KG1 (cell line): Measurements from ENCODE around the gene CPLX3.

Experiments
- DNase-seq: peaks from one replicate; lab custom pipeline; 2025; lab: John Stamatoyannopoulos, UW

Gene CPLX3

DNA sequence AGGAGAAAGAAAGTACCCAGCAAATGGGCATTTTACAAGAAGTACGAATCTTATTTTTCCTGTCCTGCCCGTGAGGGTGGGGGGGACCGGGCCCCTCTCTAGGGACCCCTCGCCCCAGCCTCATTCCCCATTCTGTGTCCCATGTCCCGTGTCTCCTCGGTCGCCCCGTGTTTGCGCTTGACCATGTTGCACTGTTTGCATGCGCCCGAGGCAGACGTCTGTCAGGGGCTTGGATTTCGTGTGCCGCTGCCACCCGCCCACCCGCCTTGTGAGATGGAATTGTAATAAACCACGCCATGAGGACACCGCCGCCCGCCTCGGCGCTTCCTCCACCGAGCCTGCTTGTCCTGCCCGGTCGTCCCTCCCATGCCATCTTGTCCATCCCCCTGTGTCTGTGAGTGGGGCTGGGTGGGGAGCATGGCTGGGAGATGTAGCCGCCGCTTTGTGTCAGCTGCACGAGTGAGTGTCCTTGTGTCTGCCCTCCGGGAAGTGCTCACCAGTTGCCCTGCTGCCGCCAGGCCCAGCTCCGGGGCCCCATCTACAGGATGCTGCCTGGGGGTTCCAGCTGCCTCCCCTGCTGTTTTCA, 23.5 kb upstream of the CPLX3 start:
- DNase-seq: no peak

DNA sequence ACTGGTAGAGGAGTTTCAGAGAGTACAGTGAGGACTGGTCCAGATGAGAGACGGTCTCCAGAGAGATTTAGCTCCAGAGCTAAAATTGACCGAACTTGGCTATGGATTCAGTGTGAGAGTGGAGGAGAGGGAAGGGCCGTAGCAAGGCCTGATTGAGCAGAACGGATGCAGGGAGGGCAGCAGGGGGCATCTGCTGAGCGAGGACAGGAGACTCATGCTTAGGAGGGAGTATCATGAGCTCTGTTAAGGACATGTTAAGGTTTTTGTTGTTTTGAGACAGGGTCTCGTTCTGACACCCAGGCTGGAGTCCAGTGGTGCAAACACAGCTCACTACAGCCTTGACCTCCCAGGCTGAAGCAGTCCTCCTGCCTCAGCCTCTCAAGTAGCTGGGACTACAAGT, 21.5 kb upstream of the CPLX3 start:
- no peak for DNase-seq

DNA sequence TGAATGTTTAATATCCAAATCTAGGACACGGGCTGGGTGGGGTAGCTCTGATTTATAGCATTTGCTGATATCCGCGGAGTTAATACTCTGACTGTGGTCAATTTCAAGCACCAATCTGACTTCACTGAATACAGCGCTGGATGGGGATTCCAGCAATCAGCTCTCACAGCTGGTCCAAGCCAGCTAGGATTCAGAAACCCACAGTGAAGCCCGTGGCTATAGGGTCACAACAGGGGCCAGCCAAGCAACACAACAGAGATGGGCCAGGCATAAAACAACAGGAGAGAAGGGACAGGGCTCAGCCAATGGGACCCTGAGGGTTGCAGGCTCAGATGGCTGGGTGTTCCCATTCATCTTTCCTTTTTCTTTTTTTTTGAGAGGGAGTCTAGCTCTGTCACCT, 19.1 kb upstream of the CPLX3 start:
- DNase-seq: no peak

DNA sequence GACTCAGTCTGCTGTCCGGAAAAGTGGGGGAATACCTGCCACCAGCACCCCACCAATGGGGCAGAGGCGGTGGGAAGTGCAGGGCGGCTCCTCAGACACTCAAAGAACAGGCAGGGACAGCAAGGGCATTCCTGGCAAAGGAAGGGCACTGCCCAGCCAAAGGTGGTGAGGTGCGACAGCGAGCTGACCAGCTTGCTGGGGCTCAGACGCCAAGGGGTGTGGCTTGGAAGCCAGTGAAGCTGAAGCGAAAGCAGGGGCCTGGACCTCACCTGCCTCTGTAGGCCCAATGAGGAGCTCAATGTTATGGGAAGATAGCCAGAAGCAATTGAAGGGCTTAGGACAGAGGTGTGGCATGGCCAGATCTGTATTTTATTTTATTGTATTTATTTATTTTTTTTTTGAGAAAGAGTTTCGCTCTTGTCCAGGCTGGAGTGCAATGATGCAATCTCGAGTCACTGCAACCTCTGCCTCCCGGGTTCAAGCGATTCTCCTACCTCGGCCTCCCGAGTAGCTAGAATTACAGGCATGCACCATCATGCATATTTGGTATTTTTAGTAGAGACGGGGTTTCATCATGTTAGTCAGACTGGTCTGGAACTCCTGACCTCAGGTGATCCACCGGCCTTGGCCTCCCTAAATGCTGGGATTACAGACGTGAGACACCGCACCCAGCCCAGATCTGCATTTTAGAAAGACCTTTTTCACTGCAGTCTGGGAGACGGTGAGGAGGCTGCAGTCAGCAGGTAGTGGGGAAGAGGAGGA, 18.2 kb upstream of the CPLX3 start:
- DNase-seq: no peak

DNA sequence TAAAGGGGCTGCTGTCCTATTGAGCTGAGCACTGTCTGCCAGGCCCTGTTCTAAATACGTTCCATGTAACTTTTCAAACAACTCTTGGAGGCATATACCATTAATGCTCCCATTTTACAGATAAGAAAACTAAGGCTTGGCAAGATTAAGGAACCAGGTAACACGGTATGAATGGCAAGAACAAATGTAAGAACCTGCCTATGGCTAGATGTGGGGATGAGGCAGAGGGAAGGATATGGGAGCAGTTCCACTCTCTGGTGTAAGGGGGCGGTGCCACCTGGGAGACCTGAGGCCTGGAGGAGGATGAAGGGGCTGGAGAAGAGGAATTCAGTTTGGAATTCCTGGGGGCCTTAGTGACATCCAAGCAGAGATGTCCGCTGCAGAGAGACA, 17.6 kb upstream of the CPLX3 start:
- DNase-seq: no peak

DNA sequence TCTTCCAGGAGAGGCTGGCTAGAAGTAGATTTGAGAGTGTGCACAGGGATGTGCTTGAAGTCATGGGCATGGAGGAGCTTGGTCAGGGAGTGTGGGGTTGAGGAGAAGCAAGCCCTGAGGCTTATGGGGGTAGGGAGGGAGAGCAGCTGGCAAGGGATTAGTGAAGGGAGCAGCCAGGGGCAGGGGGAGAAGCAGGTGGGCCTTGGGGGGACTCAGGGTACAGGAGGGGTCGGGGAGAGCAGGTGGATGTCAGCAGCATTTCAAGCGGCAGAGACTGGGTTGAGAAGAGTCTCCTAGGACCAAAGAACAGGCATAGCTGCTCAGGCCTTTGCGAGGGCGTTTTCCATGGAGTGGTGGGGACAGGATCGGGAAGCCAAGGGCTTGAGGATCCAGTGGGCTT, 17.2 kb upstream of the CPLX3 start:
- DNase-seq: no peak

DNA sequence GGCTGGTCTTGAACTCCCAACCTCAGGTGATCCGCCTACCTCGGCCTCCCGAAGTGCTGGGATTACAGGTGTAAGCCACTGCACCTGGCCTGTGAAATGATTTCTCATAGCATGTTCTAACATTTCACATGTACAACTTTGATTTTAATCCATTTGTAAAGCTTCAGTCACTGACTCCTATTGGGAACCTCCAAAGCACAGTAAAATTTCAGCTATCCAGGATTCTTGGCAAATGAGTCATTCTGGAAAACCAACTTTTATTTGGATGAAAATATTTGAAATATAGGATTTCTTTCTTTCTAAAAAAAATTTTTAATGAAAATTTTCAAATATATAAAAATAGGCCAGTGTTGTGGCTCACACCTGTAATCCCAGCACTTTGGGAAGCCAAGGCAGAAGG, 16.5 kb upstream of the CPLX3 start:
- DNase-seq: no peak

DNA sequence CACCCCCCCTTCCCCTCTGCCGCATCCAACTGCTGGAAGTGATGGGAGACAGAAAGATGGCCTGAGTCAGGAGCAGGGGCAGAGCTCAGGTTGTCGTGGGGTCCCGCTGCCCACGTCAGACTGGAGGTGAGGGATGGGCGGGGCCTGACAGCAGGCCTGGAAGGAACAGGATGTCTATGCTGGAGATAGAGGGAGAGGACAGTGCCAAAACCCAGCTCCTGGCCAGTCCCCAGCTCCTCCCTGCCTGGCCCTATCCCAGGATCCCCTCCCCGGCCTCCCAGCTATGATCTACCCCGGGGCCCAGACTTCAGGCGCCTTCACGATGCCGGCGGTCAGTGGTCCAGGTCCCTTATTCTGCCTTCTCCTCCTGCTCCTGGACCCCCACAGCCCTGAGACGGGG, 13.9 kb upstream of the CPLX3 start, which contains the start of gene LMAN1L:
Gene LMAN1L (plus strand): TSS at position 303 of the 400 bp plus-strand sequence. CDS start 20 bp downstream, at position 323.
- DNase-seq: no peak

DNA sequence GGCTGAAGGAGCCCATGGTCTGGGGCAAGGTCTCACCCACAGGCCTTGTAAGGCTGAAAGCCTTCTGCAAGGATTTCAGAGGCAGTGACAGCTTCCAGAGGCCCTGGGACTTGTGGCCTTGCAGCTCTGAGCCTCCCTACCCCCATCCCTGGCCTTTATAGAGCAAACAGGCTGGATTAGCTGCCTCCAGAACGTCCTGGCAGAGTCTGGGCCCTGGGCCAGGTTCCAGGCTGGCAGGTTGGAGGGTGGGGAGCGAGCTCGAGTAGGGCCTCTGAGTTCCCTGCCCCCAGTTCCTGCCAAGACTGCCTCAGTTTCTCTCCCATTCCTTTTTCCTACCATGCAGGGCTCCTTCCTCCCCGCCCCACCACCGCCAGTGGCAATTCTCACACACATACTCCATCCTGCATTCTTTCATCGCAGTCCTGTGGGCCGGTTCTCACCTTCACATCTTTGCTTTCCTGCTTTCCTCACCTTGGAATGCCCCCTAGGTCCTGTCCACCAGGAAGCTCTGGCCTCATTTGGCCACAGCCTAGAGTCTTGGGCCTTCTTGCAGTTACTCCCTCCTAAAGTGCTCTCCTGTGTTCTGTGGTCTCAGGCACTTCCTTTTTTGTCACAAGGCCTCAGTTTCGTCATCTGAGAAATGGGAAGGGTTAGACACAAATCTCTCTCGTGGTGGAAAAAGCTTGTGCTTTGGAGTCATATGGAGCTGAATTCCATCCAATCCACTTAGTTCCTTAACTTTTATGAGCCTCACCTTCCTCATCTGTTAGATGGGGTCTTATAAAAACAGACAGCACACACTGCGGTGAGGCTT, 11.1 kb upstream of the CPLX3 start:
- no peak for DNase-seq

DNA sequence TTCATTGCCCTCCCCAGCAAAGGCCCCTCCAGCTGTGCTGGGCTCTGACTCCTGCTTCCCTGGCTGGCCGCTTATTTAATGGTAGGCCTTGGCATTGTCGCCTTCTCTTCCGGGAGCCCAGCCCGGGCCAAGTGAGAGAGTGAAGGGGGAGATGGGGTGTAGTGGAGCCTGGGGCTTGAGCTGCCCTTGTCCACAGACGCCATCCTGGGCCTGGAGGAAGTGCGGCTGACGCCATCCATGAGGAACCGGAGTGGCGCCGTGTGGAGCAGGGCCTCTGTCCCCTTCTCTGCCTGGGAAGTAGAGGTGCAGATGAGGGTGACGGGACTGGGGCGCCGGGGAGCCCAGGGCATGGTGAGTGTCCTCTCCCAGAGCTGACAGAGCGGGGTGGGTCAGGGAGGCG, 10.5 kb upstream of the CPLX3 start:
- DNase-seq: no peak

DNA sequence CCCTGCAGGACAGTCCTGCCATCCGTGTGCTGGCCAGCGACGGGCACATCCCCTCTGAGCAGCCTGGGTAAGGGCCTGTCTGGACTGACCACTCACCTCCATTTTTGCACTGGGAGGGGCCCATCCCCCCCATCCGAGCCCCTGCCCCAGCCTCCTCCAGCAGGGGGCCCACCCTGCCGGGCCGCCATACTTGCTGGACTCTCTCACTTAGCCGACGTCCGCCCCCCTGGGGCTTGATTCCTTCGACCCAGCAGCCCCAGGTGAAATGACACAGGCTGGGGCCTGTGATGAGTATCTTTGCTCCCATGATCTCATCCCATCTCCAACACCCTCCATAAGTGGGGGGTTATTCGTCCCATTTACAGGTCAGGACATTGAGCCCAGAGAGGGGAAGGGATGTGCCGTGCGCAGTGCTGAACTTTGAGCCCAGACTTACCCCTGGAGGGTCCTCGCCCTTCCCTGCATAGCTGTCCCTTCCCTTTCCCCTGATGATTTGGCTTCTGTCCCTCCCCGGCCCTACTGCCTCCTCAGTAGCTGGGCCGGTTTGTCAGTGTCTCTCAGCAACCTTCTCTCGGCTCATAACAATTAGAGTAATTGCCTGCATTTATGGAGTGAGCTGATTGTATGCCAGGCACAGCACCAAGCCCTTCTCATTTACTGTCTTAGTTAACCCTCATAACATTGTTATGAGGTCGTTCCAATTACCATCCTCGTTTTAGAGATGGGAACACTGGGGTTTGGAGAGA, 9.6 kb upstream of the CPLX3 start:
- no peak for DNase-seq

DNA sequence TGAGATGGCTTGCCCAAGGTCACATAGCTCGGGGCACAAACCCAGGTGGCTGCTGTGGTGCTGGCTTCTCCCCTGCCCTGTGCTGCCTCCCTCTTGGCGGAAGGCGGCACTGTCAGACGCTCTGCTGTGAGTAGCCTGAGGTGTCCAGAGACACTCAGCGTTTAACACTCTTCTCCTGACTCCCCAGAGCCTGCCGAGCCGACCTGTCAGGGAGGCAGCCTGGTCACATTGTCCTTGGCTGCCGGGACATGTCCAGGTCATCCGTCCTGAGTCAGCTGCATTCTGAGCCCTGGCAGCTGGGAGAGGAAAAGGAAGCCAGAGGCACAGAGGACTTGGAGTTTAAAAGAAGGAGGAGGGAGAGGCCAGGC, 9.1 kb upstream of the CPLX3 start:
- DNase-seq: no peak

DNA sequence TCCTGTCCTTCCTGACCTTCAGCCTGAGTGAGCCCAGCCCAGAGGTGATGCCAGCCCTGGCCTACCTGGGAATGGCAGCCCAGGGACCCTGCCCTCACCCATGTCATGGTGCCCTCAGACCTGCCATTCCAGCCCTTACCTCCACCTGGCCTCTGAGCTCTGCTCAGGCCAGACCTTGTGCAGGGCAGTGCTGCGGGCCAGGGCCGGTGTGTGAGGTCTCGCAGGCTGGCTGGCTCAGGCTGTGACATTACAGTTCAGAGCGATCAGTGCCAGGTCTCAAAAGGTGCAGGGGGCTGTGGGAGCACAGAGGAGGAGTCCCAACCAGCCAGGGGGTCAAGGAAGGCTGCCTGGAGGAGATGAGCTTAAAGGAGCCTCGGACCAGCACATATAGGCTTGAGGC, 6.4 kb upstream of the CPLX3 start:
- no peak for DNase-seq

DNA sequence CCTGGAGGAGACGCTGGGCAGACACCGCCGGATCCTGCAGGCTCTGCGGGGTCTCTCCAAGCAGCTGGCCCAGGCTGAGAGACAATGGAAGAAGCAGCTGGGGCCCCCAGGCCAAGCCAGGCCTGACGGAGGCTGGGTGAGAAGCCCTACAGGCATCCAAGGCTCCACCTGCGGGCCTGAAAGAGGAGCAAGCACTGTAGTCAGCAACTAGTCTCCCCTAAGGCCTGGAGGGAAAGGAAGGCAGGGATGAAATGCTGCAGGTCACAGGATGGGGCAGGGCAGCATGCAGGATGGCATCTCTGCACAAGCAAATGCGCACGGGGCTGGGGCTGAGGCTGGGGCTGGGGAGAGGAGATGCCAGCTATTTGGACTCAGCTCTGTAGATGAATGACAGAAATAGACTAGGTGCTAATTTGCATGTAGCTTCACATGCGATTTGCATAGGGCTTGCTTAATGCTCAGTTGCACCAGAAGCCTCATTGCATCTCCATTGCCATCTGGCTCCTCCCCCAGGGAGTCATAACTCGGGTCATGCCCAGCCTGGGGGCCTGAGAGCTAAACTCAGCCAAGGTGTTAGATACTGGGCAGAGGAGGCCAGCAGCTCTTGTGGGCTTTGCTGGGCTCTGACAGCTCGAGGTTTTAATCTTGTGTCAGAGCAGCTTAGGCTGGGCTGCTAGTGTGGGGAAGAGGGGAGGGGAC, 5.2 kb upstream of the CPLX3 start:
- no peak for DNase-seq

DNA sequence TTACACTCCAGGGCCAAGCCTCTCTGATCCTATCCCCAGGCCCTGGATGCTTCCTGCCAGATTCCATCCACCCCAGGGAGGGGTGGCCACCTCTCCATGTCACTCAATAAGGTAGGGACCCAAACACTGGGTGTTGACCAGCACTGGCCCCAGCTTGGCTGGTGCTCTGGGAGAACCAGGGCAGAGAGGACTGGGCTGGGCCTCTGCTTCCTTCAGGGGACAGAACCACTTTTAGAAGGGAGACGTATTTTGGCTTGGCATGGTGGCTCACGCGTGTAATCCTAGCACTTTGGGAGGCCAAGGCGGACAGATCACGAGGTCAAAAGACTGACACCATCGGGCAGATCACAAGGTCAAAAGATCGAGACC, 4.7 kb upstream of the CPLX3 start:
- no peak for DNase-seq

DNA sequence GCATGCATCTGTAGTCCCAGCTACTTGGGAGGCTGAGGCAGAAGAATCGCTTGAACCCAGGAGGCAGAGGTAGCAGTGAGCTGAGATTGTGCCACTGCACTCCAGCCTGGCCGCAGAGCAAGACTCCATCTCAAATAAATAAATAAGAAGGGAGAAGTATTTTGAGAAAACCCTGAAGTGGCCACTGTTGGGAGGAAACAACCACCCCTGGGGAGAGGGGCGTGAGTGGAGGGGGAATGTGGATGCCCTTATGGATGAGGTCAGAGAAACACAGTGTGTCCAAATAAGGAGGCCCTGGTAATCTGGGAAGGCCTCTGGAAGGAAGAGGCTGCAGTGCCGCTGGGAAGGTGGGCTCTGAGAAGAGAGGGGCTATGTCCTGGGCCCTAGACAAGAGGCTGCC, 4.2 kb upstream of the CPLX3 start:
- no peak for DNase-seq

DNA sequence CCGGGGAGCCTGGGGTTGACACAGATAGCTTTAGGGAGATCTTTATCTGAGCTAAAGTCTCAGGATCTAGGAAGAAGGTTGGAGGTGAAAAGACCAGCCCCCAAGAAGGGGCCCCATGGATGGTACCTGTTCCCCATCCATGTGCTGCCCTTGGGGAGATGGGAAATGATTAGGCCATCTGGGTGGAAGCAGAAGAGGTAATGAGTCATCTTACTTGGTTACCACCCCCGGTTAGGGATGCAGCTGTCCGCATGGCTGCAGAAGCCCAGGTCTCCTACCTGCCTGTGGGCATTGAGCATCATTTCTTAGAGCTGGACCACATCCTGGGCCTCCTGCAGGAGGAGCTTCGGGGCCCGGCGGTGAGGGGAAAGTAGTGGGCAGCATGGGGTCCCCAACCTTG, 3.1 kb upstream of the CPLX3 start:
- no peak for DNase-seq

DNA sequence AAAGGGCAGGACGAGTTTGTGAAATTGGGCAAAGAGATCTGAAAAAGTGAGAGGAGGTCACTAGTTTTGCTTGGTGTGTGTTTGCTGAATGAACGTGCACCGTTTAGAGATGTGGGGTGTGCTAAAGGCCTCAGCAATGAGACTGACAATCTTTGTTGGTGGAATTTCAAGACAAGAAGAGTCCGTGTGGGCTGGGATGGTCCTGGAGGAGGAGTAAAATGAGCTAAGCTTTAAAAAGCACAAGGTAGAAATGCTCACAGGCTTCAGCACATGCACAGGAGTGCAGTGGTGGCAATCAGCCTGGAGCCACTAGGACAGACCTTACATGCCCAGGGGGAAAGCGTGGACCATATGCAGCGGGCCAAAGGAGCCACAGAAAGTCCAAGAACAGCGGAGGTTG, 1.5 kb upstream of the CPLX3 start:
- DNase-seq: no peak

DNA sequence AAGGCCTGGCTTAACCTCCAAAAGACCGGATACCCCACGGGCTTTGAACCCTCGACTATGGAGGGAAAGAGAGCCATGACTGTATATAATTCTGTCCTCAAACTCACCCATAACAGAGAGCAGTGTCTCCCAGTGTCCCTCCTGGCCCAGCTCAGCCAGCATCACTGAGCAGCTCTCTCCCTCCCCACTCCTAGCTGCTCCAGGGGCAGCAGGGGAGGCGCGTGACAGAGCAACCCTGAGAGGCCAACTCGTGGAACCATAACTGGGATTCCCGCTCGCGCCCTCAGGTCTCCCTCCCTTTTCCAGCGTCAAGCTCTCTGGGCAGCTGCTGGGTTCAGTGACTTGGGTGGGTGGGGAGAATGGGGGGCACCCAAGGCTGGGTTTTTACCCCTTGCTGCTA, 561 bp upstream of the CPLX3 start:
- no peak for DNase-seq

DNA sequence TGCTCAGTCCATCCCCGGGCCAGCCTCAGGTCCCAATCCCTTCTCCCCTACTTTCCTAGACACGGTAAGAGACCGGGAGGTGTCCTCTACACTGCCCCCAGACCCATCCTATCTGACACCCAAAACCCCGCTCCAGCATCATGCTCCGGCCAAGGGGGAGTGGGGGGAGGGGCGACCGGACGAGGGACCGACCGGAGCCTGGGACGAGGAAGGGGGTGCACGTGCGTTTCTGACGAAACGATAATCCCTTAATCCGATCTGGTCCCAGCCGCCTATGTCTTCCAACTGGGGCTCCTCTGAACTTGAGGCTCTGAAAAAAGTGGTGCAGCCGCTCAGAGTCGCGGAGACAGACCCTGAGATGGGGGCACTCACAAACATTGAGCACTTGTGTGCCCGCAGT, 494 bp downstream of the CPLX3 start:
- DNase-seq: no peak

DNA sequence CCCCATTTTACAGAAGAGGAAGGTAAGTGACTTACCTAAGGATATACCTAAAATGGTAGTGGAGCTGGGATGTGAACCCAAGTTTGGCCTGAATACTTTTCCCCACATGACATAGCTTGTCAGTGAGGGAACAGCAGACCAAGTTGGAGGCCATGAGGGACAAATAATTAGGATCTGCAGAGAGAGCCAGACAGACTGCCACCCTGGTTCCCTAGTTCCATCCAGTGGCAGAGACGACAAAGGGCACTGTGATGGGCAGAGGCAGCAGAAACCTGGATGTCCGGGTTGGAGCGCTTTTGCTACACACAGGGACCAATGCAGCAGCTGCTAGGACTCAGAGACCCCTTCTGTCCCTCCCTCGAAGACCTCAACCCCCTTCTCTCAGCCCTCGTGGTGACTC, 1.2 kb downstream of the CPLX3 start:
- no peak for DNase-seq

DNA sequence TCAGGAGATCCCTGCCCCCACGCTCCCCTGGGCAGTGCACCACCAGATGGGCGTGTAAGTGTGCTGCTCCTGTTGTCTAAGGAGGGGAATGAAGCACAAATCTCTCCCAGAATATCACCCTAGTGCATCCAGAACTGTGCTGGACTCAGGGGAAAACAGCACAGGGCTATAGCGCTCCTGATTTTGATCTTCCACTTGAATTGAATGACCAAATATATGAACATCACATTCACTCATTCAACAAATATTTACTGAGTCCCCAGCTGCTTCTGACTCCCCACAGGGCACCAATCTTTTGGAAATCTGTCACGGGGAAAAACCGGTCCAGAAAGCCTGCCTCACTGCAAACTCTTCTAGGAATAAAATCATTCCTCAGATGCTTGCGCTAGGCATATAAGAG, 2.4 kb downstream of the CPLX3 start:
- DNase-seq: no peak
